NT2/D1 (cell line): ENCODE data around the gene CRK.

Experiments used
- SUZ12 ChIP-seq: IDR thresholded peaks from 2 replicates; pipeline ENCODE4 v1.6.1; 2011; ENCODE audit not compliant: insufficient read length, insufficient read depth; ENCODE audit errors: extremely low read depth
- YY1 ChIP-seq: IDR thresholded peaks from 2 replicates; pipeline ENCODE4 v1.6.1; 2011; ENCODE audit not compliant: insufficient read length, insufficient read depth
- ZNF274 ChIP-seq: IDR thresholded peaks from 2 replicates; pipeline ENCODE4 v1.6.1; 2011; ENCODE audit warnings: mild to moderate bottlenecking, low read depth, low read length

GRCh38 chr17:1460233-1460632 lies 4.2 kb upstream of the CRK start:
- TF ChIP-seq SUZ12 (no peak), YY1 (no peak), ZNF274 (no peak)
